B cell (primary cell): Measurements from ENCODE around the gene FAM184B. TPM values are rescaled to one million over a fixed set of nuclear protein-coding genes. Genes with fewer than 3 reads are reported as not detected.

Experiments
- ATAC-seq: fragments of 200-7000 bp; cut with Tn5 transposase; one replicate; pipeline ENCODE4 v1.10.0; 2021; ENCODE audit warnings: low read depth, mild to moderate bottlenecking, moderate number of reproducible peaks, moderate library complexity
- CTCF ChIA-PET: fragments of 350-600 bp; sonication (Branson Sonifier 250); formaldehyde crosslinking; loops from one replicate; lab custom pipeline; 2021; ENCODE audit warnings: antibody characterized with exemption, inconsistent platforms; lab: Charles Lee
- POLR2A ChIA-PET: fragments of 350-600 bp; sonication (Branson Sonifier 250); formaldehyde crosslinking; loops from one replicate; lab custom pipeline; 2021; ENCODE audit warnings: antibody characterized with exemption; lab: Charles Lee
- DNase-seq: peaks from one replicate; pipeline ENCODE4 v3.0.0; 2013
- H2AFZ ChIP-seq: 2 replicates; pipeline ENCODE4 v1.6.1; 2012; ENCODE audit warnings: mild to moderate bottlenecking, low read depth, low read length; ENCODE audit not compliant: insufficient read depth, poor library complexity, severe bottlenecking
- H3K27ac ChIP-seq, 2 donors: 1 replicate in 1 of 2; 2 replicates in 1 of 2; pipeline ENCODE4 v1.5.1; 2012 to 2013; ENCODE audit warnings: low read length in 2 of 2, mild to moderate bottlenecking in 2 of 2, moderate library complexity in 1 of 2
- H3K27me3 ChIP-seq, 4 experiments: fragments of 200-600 bp in 1 of 4; sonication (generic) in 1 of 4; replicated peaks in 1 of 4; 1 replicate in 2 of 4; 2 replicates in 2 of 4; pipeline versions ENCODE4 v1.6.1 to v1.7.0; 2013 to 2016; ENCODE audit warnings: low read length in 3 of 4, mild to moderate bottlenecking in 2 of 4, mixed read lengths in 1 of 4, moderate library complexity in 1 of 4; ENCODE audit not compliant: insufficient read depth in 4 of 4, control insufficient read depth in 3 of 4; ENCODE audit errors: control extremely low read depth in 1 of 4
- H3K36me3 ChIP-seq, 2 experiments: replicated peaks in 1 of 2; 1 replicate in 1 of 2; 2 replicates in 1 of 2; pipeline versions ENCODE4 v1.6.1 to v1.7.1; 2013; ENCODE audit warnings: low read length in 1 of 2; ENCODE audit not compliant: insufficient read depth in 2 of 2, control insufficient read depth in 1 of 2; ENCODE audit errors: control extremely low read depth in 1 of 2, extremely low read depth in 1 of 2
- H3K4me1 ChIP-seq, 2 donors: fragments of 200-600 bp in 1 of 2; sonication (generic) in 1 of 2; 1 replicate in 1 of 2; 2 replicates in 1 of 2; pipeline versions ENCODE4 v1.5.1 to v1.6.1; 2013 to 2017; ENCODE audit warnings: low read length in 2 of 2; ENCODE audit not compliant: control insufficient read depth in 2 of 2, insufficient read depth in 2 of 2
- H3K4me2 ChIP-seq: replicated peaks from 2 replicates; pipeline ENCODE3; 2012; ENCODE audit warnings: mild to moderate bottlenecking, low read depth, low read length; ENCODE audit not compliant: poor library complexity, severe bottlenecking
- H3K4me3 ChIP-seq, 5 experiments: fragments of 200-600 bp in 1 of 5; sonication (generic) in 1 of 5; 1 replicate in 3 of 5; 2 replicates in 2 of 5; pipeline versions ENCODE4 v1.5.1 to v1.7.0; 2011 to 2016; ENCODE audit warnings: low read length in 4 of 5, mild to moderate bottlenecking in 4 of 5, low read depth in 2 of 5, control low read depth in 1 of 5, moderate library complexity in 1 of 5; ENCODE audit not compliant: insufficient read depth in 1 of 5; ENCODE audit errors: control extremely low read depth in 1 of 5, extremely low read depth in 1 of 5
- H3K79me2 ChIP-seq: fragments of 200-600 bp; sonication (generic); one replicate; pipeline ENCODE4 v1.6.0; 2016; ENCODE audit warnings: low read length; ENCODE audit not compliant: control insufficient read depth, insufficient read depth
- H3K9ac ChIP-seq: fragments of 200-600 bp; sonication (generic); 2 replicates; pipeline ENCODE4 v1.6.1; 2017; ENCODE audit warnings: mild to moderate bottlenecking, low read length, moderate library complexity
- H3K9me3 ChIP-seq, 3 donors: one replicate each; pipeline versions ENCODE4 v1.6.1 to v1.7.1; 2013; ENCODE audit warnings: low read length in 2 of 3; ENCODE audit not compliant: control insufficient read depth in 2 of 3, insufficient read depth in 1 of 3; ENCODE audit errors: control extremely low read depth in 1 of 3
- H4K20me1 ChIP-seq: 2 replicates; pipeline ENCODE4 v1.6.0; 2012; ENCODE audit warnings: mild to moderate bottlenecking, low read length; ENCODE audit not compliant: insufficient read depth, control insufficient read depth, poor library complexity, severe bottlenecking
- H3K27ac Mint-ChIP-seq: one replicate; pipeline ENCODE4 v1.8.0; 2021; ENCODE audit warnings: mixed read lengths
- H3K27me3 Mint-ChIP-seq: one replicate; pipeline ENCODE4 v1.8.0; 2021; ENCODE audit warnings: mixed read lengths
- H3K4me1 Mint-ChIP-seq: one replicate; pipeline ENCODE4 v1.8.0; 2021; ENCODE audit warnings: mixed read lengths
- H3K4me3 Mint-ChIP-seq: one replicate; pipeline ENCODE4 v1.8.0; 2021; ENCODE audit warnings: mixed read lengths
- H3K9me3 Mint-ChIP-seq: one replicate; pipeline ENCODE4 v1.8.0; 2022; ENCODE audit warnings: mixed read lengths; ENCODE audit not compliant: insufficient read depth
- EZH2 ChIP-seq: IDR thresholded peaks from 2 replicates; pipeline ENCODE4 v1.6.1; 2012; ENCODE audit warnings: borderline replicate concordance, low read depth, mild to moderate bottlenecking, moderate library complexity, low read length; ENCODE audit not compliant: insufficient read depth, poor library complexity, severe bottlenecking
- WGBS: methylation state at CpG from one replicate; pipeline ENCODE4 v1.1.5; 2013; ENCODE audit warnings: missing lambda C conversion rate; ENCODE audit not compliant: insufficient coverage; 5-methylcytosine and 5-hydroxymethylcytosine counted together
- intact Hi-C: fragments of 100-400 bp; cut with micrococcal nuclease; formaldehyde crosslinking; loops from one replicate; pipeline ENCODE4 v1.10.0; 2022
- polyA plus RNA-seq: library from polyadenylated mRNA; depleted of rRNA; stranded (reverse); fragments of >200 nt; gene quantifications from 2 replicates; pipeline ENCODE4 v1.2.3, GENCODE V29; 2012
- total RNA-seq, 2 donors: library from RNA; stranded (reverse); fragments of 120-200 nt in 1 of 2; gene quantifications; 1 replicate in 1 of 2; 2 replicates in 1 of 2; pipeline versions ENCODE4 v1.2.3 to v1.2.4, GENCODE V29; 2013 to 2022
- TF ChIP-seq, protein P1 (sequence below): fragments of 200-600 bp; IDR thresholded peaks from one replicate; pipeline ENCODE4 v1.8.0; 2022; ENCODE audit warnings: antibody characterized with exemption, mild to moderate bottlenecking

FAM184B gene
- total and polyA plus RNA-seq, 2 donors (not counting 1 experiment from before 2014, with no cell fraction given) = not detected

- Histone ChIP-seq H3K9me3 (peaks cover 0 to 5% (median 0%) of the 10 kb centered on the region in 3 donors), H3K79me2 (no peaks in the 10 kb centered on the region), H2AFZ (no peak overlapping the region), H3K9ac (no peak overlapping the region), H3K27ac (no peak overlapping the region), H3K4me2 (no peak overlapping the region), H3K36me3 (no peaks in the 10 kb centered on the region), H3K4me1 (peaks cover 12 to 18% of the 10 kb centered on the region in 2 donors), H3K4me3 (no peak overlapping the region), H3K27me3 (peaks cover 0 to 25% (median 18%) of the 10 kb centered on the region in 4 experiments), H4K20me1 (no peaks in the 10 kb centered on the region)
- ATAC-seq (no peak), DNase-seq (no peak)
- CTCF ChIA-PET = interaction anchor here (0.7 kb wide), 1 partner anchor 436 kb away, joined by 3 read pairs; no protein-coding TSS in a partner anchor
- Mint-ChIP-seq H3K9me3 (no peaks in the 10 kb centered on the region), H3K27ac (no peak overlapping the region), H3K27me3 (peaks cover 23% of the 10 kb centered on the region), H3K4me1 (peaks cover 12% of the 10 kb centered on the region), H3K4me3 (no peak overlapping the region)
- POLR2A ChIA-PET = no interaction called here
- no peak for TF ChIP-seq EZH2
- TF ChIP-seq, protein P1, sequence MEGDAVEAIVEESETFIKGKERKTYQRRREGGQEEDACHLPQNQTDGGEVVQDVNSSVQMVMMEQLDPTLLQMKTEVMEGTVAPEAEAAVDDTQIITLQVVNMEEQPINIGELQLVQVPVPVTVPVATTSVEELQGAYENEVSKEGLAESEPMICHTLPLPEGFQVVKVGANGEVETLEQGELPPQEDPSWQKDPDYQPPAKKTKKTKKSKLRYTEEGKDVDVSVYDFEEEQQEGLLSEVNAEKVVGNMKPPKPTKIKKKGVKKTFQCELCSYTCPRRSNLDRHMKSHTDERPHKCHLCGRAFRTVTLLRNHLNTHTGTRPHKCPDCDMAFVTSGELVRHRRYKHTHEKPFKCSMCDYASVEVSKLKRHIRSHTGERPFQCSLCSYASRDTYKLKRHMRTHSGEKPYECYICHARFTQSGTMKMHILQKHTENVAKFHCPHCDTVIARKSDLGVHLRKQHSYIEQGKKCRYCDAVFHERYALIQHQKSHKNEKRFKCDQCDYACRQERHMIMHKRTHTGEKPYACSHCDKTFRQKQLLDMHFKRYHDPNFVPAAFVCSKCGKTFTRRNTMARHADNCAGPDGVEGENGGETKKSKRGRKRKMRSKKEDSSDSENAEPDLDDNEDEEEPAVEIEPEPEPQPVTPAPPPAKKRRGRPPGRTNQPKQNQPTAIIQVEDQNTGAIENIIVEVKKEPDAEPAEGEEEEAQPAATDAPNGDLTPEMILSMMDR = no peak
- intact Hi-C loops = no loop called here
- 100% methylated on average over 1 of the region's 3 CpGs for WGBS
Observed at GRCh38 chr4:17778431-17778830, 3.0 kb downstream of the FAM184B start.

DNA sequence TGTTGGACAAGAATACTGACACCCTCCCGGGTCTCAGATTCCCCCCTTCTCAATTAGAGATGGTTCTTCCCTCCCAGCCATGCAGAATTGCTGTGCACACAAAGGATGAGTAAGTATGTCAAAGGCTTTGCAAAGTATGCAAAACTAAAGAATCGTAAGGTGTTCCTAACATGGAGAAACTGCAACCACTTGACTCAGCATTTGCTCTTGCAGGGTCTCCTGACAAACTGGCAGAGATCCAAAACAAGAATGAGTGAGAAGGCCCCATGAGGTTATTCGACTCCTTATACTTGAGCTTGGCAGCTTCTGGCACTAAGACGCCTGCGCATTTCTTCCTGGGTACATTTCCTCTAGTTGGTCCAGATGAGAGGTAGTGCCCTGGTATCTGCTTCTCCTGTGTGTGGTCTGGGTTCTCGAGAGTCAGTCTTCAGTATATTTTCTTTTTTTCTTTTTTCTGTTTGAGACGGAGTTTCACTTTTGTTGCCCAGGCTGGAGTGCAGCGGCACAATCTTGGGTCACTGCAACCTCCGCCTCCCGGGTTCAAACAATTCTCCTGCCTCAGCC lies 8.2 kb downstream of the FAM184B start:
- no peaks in the 10 kb centered on the region for H3K4me1 Mint-ChIP-seq
- DNase-seq (no peak), ATAC-seq (no peak)
- H3K4me2 ChIP-seq = no peak overlapping the region
- no peak overlapping the region for H2AFZ ChIP-seq
- H3K27me3 ChIP-seq = no peaks in the 10 kb centered on the region
- H3K4me3 Mint-ChIP-seq = no peak overlapping the region
- H3K27ac ChIP-seq = no peak overlapping the region
- intact Hi-C loops = no loop called here
- H3K9ac ChIP-seq = no peak overlapping the region
- no peak overlapping the region for H3K27ac Mint-ChIP-seq
- 83% methylated on average over 7 of the region's 10 CpGs for WGBS
- H3K27me3 Mint-ChIP-seq = peaks cover 3% of the 10 kb centered on the region
- H3K4me3 ChIP-seq = no peak overlapping the region
- H3K36me3 ChIP-seq = no peaks in the 10 kb centered on the region
- H3K9me3 Mint-ChIP-seq = no peaks in the 10 kb centered on the region
- H4K20me1 ChIP-seq = no peaks in the 10 kb centered on the region
- ChIA-PET POLR2A (no interaction called here), CTCF (no interaction called here)
- no peaks in the 10 kb centered on the region for H3K79me2 ChIP-seq
- no peaks in the 10 kb centered on the region for H3K4me1 ChIP-seq
- H3K9me3 ChIP-seq = no peaks in the 10 kb centered on the region
- no peak for TF ChIP-seq EZH2
- TF ChIP-seq, protein P1 = no peak
